Measurements from ENCODE around the gene HIVEP3.

Gene HIVEP3

GRCh38 chr1:41844781-41845272 is 73.9 kb downstream of the HIVEP3 start:
- no peak for DNase-seq

DNA sequence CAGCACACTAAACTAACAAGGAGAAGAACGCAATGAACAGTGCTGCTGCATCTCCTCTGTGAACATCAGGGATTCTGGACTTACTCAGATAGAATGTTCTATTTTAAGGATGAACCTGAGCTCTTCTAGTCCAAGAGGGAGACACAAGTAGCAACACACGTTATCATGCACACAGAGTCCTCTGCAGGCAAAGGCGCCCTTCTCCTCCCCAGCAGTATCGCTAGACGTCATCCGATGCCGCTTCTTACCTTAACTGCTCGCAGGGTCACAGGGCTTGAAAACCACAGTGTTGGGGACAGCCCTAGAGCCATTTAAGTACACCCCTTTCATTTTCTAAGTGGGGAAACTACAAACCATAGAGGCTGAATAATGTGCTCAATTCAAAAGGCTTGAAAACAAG is 74.5 kb downstream of the HIVEP3 start:
- DNase-seq, result no peak

DNA sequence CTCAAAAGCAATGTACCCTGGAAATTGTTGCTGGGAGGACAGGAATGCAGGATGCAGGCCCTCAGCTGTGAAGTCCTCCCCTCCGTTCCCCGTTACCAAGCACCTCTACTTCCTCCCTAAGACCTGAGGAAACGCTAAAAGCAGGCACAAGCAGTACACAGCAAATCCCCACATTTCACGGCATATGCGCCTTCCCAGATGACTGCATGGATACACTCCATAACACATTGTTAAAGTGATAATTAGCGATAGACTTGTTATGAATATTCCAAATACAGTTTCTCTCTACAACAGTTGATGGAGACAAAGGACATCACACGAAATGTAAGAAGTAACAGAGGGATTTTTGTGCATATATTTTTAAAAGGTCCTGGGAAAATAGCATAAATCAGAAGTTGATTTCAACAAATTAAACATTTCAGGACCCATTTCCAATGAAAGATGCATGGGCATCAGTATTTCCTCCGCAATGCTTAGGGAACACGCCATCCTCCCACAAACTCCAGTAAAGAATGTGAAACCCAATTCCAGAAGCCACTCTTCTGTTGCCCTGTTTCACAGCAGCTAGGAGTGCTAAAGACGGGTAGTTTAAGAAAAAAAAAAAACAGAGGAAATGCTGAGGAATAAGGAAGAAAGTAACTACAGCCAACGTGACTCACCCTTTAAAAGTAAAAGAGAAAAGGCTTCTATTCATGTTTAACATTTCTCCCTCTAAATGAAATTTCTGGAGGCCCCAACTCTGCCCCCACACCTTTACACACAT is 75.5 kb downstream of the HIVEP3 start:
- DNase-seq, result no peak

GRCh38 chr1:41842326-41842725 is 76.4 kb downstream of the HIVEP3 start:
- no peak for DNase-seq

GRCh38 chr1:41840592-41841246 is 78.0 kb downstream of the HIVEP3 start:
- no peak for DNase-seq

DNA sequence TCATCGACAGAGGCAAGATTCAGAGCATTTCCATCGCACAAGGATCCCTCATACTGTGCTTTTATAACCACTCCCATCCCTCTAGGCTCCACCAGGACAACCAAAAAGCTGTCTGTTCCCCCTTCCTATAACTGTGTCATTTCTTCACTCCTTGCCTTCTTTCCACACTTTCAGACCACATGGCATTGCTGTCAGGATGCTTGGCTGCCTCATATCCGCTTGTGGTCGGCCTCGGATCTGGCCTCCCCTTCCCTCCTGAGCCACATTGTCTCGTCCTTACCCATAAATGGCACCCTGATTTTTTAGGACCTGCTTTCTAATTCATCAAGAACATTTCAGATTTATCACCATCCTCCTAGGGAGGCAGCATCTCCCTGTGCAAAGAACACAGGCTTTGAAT is 80.5 kb downstream of the HIVEP3 start:
- DNase-seq, result no peak

- DNase-seq, result no peak
Observed at GRCh38 chr1:41837691-41838090, 81.0 kb downstream of the HIVEP3 start.

- no peak for DNase-seq
Observed at GRCh38 chr1:41835485-41835884, 83.2 kb downstream of the HIVEP3 start.

DNA sequence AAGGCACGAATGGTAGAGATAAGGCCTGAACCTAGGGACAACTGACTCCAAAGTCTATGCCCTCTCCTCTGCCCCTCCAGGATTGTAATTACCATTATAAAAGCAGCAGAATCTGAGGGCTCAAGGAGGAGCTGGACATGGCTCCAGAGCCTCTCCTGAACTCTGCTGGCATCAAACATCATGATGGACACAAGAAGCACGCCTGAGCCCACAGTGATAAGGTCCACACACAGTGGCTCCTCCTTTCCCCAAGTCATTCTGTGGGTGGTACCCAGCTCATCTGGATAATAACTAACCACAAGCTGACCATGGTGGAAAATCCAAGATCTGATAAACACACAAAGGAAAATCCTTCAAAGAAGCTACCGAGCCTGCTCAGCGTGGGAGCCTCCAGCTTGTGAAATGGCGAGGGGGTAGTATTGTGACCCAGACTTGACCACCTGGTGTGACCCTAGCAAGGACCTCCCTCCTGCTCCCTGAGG is 85.2 kb downstream of the HIVEP3 start:
- no peak for DNase-seq

DNA sequence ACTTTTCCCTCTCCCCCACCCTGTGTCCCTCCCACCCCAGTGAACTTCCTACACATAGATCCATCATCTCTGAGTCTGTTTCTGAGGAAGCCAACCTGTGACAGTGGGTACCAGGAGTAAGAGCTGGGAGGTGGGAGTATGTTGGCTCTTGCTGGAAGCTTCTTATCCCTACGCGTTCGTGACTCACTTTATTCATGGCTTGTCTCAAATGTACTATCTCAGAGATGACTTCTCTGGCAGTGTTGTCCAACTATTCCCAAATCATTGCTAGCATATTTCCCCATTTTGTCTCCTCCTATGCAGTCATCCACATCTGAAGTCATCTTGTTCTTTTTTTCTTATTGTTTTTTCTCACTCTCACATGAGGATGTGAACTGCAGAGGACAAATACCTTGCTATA is 88.0 kb downstream of the HIVEP3 start:
- no peak for DNase-seq

DNA sequence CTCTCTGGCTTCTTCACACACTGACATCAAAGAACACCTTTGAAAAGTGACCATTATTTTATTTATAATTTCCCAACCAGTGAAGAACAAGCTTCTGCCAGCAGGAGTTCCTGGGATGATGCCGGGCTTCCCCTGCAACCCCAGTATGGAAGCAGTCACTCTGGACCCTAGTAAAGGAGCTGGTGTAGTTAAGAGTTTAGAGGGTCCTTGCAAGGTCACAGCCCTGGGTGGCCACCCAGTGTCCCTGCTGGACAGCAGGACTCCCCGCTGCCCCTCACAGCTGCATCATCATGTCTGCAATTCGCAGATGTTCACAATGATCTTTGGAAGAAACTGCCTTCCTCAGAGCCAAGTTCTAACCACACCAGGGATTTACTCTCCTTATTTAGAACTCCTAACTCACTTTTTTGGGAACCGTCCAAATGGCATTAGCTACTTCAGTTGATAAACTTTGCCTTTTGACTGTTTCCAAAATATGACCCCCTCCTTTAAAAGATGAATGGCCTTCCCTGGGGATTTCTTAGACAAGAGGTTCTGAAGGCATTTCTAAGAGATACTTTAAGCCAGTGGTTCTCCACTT is 90.6 kb downstream of the HIVEP3 start:
- DNase-seq, result no peak

GRCh38 chr1:41823471-41823870 is 95.3 kb downstream of the HIVEP3 start:
- DNase-seq, result no peak

DNA sequence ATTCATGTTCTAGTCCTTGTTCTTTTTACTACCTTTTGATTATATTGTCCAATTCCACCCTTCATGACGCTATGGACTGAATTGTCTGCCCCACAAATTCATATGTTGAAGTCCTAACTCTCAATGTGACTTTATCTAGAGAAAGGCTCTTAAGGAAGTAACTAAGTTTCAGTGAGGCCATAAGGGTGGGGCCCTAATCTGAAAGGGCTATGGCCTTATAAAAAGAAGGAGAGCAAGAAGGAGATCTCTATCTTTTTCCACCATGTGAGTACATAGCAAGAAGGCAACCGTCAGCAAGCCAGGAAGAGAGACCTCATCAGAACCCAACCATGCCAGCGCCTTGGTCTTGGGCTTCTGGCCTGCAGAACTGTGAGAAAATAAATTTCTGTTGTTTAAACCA is 95.9 kb downstream of the HIVEP3 start:
- no peak for DNase-seq

GRCh38 chr1:41819843-41820242 is 98.9 kb downstream of the HIVEP3 start:
- no peak for DNase-seq

DNA sequence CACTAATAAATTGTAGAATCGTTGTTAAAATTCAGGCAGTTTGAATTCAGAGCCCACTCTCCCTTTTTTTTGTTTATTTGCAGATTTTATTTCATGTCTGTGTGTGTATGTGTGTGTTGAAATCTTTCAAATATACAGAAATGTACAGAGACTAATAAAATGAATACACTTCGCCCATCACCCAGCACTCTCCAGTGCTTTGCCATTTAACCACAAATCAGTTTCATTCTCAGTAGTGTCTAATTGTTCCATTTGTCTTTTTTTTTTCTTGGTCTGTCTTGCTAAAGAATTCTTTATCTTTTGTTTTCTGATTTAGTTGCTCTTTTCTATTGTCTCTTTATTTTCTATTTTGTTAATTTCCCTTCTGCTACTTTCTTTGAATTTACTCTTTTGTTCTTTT is 99.7 kb downstream of the HIVEP3 start:
- no peak for DNase-seq

- no peak for DNase-seq
Observed at GRCh38 chr1:41816061-41816460, 102.7 kb downstream of the HIVEP3 start.

GRCh38 chr1:41813755-41814745 is 104.7 kb downstream of the HIVEP3 start:
- no peak for DNase-seq

GRCh38 chr1:41813226-41813625 is 105.5 kb downstream of the HIVEP3 start:
- no peak for DNase-seq

GRCh38 chr1:41812453-41812852 is 106.3 kb downstream of the HIVEP3 start:
- DNase-seq, result no peak

DNA sequence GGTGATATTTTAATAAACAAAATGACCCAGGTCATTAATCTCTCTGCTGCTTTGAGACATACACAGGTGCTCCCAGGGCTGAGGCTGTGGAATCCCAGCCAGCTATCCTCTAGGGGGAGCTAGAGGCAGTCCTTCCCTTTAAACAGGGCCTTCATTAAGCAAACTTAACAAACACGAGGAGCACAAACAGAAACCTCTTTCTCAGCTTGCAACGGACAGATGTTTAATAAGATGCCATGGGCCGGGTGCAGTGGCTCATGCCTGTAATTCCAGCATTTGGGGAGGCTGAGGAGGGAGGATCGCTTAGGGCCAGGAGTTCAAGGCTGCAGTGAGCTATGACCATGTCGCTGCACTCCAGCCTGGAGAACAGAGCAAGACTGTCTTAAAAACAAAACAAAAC is 106.7 kb downstream of the HIVEP3 start:
- peak; percentile 36 for DNase-seq

GRCh38 chr1:41811051-41811795 is 107.5 kb downstream of the HIVEP3 start:
- peak; percentile 42 for DNase-seq

DNA sequence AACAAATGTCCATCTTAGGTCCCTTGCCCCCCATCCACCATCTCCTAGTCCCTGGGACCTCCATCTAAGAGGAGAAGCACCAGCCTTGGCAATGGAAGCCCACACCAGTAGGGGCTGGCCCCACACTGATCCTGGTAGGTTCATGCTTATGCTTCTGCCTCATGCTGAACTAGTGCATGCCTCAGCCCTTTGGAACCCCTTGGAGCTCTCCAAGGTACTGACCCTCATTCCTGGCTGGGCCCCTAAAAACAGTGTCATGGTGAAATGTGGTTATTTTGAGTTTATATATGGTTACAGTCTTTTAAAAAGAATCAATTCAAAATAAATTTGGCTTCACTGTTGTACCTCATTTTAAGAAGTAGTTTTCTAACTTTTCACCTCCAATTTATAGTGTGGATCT is 108.3 kb downstream of the HIVEP3 start:
- no peak for DNase-seq

All from activated T-cell treated with anti-CD3 and anti-CD28 coated beads for 4 hours (primary cell).